HG02852 (cell line): Measurements from ENCODE around the gene RFTN2.
"Not testable (repeated sequence)": the region's sequence is repeated elsewhere in the genome, so short reads cannot be mapped to it uniquely, and the experiment has no call there.

ENCODE experiments used
- ATAC-seq: cut with Tn5 transposase; IDR thresholded peaks from one replicate; pipeline ENCODE4 v1.9.1; 2021; ENCODE audit warnings: mild to moderate bottlenecking, moderate library complexity; ENCODE audit not compliant: unreplicated experiment

The RFTN2 gene, protein sequence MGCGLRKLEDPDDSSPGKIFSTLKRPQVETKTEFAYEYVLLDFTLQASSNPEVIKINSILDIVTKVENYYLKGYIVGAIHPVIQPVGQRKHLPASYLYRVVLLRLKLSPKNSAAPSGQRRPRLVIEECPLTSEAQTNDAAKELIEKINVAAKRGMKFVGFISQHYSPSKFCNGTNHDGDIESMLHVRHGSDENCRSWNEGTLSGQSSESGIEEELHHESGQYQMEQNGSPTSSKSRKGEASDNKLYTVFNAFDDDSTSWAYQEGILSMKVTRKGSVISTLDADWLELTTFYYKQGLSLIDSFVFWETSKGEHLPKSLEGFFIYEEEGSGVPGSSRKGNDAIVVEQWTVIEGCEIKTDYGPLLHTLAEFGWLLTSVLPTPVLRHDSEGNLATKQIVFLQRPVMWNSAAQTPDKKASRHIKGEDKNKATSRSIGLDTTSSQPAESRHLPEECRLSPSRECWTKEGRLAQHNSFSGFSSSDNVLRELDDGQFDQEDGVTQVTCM

DNA sequence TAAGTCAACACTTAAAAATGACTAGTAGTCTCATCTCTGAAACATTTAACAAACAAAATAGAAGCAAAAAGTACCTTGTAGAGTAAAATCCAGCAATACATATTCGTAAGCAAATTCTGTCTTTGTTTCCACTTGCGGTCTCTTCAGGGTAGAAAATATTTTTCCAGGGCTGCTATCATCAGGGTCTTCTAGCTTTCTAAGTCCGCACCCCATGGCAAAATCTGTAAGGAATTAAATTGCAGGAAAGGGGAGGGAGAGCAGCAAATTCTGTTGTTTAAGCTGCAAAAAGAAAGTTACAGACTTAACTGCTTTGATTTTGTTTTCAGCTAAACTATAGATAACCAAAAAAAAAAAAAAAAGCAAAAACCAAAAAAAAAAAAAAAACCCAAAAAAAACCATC, at the start of gene RFTN2:
Gene RFTN2 (minus strand): TSS at position 342 of the 400 bp plus-strand sequence. CDS start 129 bp downstream, at position 213.
- no peak for ATAC-seq

DNA sequence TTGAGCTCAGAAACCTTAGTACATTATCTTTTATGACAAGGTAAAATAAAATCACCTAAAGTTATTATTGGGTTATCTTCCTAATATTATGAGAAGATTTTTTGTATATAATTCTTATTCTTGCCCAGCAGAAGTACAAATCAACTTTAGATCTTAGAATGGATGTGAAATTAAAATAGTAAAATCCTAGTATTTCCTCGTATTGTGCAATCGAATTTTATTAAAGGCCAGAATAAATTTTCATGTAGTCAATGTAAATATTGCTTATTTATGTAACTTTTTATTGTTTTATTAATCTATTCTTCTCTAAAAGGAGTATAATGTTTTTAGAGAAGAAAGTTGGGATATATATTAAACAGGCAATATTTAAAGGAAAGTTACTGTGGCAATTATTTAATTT, 42.5 kb upstream of the RFTN2 start:
- ATAC-seq = no peak

DNA sequence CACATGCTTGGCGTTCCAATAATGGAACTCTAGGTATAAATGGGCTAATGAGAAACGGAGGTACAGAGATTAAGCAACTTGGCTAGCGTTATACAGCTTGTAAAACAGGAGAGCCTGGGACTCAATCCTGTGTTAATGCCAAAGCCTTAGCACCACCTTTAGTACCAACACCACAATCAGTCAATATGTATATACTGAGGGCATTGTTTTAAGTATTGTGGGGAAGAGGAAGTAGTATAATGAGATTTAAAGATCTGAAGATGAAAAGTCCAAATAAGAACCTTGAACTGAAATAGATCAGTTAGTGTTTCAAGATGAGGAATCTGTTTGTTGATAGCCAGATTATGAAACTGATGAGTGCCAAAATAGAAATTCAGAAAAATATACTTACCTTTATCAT, 37.9 kb upstream of the RFTN2 start:
- ATAC-seq = no peak

DNA sequence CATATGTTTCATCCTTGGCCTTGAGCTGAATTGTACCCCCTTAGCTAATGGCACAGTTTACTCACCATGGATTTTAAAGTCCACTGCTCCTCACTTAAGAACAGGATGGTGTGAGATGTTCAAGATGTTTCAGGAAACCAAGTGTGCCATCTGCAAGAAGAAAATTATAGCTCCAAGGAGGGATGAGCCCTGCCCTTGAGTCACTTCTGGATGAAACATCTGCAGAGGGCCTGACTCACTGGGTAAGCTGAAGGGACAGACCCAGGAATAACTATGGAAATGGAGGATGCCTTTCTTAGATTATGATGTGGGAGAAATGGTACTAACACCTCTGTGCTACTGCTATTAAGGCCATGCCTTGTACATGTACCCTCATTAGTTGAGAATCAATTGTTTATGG, 36.2 kb upstream of the RFTN2 start:
- ATAC-seq = no peak

DNA sequence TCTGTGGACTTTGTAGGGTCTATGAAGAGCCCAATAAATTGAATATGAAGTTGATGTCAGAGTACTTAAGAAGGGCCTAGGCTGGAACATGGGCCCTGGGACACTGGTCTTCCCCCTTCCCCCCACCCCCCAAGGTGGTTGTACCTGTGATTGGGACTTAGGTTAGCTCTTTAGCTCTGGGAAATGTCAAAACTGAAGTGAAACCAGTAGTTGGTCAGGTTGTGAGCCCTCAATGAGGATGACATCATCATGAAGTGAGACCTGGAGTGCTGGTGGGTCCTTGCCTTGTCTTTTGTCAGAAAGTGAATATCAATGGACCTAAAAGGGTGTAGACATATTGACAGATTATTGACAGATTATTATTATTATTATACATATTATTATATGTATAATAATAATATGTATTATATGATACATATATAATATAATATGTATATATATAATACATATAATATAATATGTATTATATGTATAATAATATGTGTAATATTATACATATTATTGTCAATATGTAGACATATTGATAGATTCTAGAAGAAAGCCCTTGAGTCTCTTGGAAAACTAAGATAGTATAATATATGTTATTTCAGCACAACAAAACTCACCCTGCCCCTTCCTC, 35.1 kb upstream of the RFTN2 start:
- ATAC-seq = peak; percentile 80

DNA sequence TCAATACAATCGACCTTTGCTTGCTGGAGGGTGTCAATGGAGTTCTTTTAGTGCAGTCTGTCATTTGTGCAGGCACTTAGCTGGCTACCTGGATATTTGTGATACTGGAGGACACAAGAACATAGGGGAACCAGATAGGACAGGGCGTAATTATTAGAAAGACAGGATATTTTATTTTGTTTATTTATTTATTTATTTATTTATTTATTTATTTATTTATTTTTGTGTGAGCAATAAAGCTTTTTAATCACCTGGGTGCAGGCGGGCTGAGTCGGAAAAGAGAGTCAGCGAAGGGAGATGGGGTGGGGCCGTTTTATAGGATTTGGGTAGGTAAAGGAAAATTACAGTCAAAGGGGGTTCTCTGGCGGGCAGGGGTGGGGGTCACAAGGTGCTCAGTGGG, 33.8 kb upstream of the RFTN2 start:
- not testable (repeated sequence) for ATAC-seq

DNA sequence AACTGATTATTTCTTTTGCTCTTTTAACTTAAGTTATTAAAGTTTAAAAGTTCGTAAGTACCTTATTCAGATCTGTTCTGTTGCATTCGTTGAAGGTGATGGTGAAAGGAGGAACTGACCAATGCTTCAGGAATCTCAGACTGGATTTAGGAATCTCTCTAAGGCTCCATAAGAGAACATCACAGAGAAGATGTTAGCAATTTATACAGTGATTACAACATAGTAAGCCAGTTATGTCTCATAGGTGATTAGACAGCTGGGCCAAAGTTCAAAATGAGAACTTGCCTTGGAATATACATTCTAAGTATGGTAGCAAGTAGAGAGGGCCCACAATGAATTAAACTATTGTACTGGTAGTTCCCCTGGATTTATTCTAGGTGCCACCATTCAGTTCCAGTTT, 32.9 kb upstream of the RFTN2 start:
- ATAC-seq = no peak

DNA sequence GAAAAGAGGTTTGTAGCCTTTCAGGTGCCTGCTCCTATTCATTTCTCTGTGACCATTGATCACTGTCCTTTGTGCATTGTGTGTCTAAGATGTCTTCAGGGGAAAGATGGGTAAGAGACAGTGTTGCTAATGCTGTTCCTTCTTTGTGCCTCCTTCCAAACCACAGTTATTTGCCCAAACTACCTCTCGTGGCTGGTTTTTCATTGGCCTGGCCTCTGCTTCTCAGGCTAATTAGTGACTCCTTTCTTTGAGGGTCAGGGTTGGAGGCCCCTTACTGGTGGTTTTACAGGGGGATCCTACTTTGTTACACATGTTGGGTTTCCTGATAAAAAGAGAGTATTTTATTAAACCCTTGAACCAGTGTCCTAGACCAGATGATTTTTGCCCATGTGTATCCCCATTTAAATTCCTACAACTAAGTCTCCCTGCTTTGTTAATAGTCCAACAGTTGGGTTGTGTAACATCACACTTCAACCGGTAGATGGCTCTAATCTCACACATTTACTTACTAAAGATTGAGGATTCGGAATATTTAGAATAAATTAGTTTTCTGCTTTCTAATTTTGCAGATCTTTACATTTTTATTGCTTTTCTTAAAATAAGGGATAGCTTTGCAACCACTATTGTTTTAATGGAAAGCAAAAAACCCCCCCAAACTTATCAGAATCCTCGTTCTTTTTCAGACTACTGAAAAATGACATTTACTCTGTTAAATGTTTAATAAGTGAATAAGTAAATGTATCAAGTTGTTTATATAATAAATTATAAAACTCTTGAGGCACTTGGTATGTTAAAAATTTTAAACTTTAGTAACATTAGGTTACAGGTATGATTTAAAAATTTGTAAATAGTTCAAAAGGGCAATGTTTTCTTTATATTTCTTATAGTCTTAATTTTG, 32.2 kb upstream of the RFTN2 start:
- no peak for ATAC-seq

DNA sequence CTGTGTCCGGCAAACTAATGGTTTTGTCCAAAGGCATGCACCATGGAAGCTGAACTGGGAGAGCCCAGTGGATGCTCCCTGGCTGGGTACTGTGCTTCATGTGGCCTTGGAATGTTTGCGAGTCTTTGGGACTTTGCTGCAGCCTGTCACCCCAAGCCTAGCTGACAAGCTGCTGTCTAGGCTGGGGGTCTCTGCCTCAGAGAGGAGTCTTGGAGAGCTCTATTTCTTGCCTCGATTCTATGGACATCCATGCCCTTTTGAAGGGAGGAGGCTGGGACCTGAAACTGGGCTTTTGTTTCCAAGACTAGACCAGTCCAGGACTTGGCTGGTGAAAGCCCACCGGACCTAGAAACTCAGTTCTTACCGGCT, 31.4 kb upstream of the RFTN2 start:
- no peak for ATAC-seq

DNA sequence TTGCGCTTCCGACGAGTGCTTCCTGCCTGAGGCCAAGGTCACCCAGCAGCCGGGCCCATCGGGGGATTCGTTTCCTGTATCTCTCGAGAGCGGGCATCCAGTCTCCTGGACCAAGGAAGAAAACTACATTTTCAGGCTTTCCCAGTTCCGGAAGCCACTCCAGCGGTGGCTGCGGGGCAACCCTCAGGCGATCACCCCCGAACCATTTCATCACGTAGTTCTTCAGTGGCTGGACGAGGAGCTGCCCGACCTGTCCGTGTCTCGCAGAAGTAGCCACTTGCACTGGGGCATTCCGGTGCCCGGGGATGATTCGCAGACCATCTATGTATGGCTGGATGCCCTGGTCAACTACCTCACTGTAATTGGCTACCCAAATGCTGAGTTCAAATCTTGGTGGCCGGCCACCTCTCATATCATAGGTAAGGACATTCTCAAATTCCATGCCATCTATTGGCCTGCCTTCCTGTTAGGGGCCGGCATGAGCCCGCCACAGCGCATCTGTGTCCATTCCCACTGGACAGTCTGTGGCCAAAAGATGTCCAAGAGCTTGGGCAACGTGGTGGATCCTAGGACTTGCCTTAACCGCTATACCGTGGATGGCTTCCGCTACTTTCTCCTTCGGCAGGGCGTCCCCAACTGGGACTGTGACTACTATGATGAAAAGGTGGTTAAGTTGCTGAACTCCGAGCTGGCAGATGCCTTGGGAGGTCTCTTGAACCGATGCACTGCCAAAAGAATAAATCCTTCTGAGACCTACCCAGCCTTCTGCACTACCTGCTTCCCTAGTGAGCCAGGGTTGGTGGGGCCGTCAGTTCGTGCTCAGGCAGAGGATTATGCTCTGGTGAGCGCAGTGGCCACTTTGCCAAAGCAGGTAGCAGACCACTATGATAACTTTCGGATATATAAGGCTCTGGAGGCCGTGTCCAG, 30.8 kb upstream of the RFTN2 start:
- no peak for ATAC-seq

DNA sequence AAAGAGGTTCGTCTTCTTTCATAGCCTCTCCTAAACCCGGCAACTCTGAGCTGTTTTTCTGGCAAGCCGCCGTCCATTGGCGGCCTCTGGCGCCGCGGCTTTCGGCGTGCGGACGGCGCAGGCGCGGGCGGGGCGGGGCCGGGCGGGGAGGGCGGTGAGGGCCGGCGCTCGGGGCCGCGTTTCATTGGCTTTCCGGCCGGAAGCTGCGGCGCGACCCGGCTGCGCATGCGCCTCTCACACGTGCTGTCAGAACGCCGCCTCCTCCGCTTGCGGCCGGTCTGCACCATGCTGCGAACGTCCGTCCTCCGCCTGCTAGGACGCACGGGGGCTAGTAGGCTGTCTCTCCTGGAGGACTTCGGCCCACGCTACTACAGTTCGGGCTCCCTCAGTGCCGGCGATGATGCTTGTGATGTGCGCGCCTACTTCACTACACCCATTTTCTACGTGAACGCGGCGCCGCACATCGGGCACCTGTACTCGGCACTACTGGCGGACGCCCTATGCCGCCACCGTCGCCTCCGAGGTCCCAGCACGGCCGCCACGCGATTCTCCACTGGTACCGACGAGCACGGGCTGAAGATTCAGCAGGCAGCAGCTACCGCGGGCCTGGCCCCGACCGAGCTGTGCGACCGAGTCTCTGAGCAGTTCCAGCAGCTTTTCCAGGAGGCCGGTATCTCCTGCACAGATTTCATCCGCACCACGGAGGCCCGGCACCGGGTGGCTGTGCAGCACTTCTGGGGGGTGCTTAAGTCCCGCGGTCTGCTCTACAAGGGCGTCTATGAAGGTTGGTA, 29.9 kb upstream of the RFTN2 start, which contains the start of gene MARS2:
Gene MARS2 (plus strand): TSS at position 249 of the 791 bp plus-strand sequence. CDS start 37 bp downstream, at position 286.
- ATAC-seq = peak; percentile 85

DNA sequence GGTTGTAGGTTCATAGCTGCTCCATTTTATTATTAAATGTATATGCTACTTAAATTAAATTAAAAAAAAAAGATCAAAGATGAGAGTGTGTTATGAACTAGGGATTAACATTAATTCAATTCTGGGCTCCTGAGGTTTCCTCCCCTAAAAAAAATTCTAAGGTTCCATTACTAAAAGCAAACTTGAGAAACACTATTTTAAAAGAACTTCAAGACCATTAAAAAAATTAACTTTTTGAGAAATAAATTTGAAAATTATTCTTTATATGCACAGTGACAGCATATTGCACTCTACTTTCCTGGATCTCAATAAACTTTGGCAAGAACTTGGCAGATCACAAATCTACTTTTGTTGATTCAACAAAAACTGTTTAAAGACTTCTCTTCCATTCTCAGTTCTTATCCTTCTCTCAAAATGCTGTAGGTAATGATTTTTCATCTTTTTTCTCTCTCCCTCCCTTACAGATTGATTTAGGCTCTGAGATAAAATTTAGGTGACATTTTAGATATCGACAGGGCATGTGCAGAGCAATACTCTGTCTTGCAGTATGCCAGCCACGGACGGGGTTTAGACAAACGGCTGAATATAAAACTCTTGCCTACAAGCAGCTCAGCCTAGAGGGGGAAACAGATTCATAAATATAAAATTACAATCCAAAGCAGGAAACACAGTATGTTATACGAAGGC, 29.2 kb upstream of the RFTN2 start:
- ATAC-seq = peak; percentile 38

DNA sequence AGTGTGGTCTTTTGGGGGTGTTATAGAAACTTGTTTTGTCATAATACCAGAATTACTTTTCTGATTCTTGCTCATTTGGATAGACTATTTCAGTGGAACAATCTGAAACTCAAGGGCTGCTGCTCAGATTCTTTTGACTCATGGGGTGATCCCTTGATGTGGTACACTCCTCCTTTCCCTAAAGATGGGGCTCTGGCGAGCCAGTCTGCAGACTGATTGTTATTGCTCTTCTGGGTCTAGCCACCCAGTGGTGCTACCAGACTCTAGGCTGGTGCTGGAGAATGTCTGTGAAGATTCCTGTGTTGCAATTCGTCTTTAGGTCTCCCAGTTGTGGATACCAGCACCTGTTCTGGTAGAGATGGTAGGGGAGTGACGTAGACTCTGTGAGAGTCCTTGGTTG, 25.6 kb upstream of the RFTN2 start:
- ATAC-seq = no peak

DNA sequence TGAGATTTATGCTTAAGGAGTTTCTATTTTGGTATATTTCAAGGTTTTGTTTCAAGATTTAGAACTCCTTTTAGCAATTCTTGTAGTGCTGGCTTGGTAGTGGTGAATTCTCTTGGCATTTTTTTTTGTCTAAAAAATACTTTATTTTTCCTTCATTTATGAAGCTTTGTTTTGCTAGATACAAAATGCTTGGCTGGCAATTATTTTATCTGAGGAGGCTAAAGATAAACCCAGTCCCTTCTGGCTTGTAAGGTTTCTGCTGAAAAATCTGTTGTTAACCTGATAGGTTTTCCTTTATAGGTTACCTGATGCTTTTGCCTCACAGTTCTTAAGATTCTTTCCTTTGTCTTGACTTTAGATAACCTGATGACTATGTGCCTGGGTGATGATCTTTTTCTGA, 24.3 kb upstream of the RFTN2 start:
- not testable (repeated sequence) for ATAC-seq

DNA sequence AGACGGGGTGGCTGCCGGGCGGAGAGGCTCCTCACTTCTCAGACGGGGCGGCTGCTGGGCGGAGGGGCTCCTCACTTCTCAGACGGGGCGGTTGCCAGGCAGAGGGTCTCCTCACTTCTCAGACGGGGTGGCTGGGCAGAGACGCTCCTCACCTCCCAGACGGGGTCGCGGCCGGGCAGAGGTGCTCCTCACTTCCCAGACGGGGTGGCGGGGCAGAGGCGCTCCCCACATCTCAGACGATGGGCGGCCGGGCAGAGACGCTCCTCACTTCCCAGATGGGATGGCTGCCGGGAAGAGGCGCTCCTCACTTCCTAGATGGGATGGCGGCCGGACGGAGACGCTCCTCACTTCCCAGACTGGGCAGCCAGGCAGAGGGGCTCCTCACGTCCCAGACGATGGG, 21.2 kb upstream of the RFTN2 start:
- ATAC-seq = not testable (repeated sequence)

DNA sequence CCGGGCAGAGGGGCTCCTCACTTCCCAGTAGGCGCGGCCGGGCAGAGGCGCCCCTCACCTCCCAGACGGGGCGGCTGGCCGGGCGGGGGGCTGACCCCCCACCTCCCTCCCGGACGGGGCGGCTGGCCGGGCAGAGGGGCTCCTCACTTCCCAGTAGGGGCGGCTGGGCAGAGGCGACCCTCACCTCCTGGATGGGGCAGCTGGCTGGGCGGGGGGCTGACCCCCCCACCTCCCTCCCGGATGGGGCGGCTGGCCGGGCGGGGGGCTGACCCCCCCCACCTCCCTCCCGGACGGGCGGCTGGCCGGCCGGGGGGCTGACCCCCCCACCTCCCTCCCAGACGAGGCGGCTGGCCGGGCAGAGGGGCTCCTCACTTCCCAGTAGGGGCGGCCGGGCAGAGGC, 20.6 kb upstream of the RFTN2 start:
- not testable (repeated sequence) for ATAC-seq

DNA sequence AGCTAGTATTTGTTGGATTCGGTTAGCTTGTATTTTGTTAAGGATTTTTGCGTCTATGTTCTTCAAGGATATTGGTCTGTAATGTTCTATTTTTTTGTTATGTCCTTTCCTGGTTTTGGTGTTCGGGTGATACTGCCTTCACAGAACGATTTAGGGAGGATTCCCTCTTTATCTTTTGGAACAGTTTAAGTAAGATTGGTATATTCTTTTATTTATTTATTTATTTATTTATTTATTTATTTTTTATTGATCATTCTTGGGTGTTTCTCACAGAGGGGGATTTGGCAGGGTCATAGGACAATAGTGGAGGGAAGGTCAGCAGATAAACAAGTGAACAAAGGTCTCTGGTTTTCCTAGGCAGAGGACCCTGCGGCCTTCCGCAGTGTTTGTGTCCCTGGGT, 19.8 kb upstream of the RFTN2 start:
- ATAC-seq = not testable (repeated sequence)

DNA sequence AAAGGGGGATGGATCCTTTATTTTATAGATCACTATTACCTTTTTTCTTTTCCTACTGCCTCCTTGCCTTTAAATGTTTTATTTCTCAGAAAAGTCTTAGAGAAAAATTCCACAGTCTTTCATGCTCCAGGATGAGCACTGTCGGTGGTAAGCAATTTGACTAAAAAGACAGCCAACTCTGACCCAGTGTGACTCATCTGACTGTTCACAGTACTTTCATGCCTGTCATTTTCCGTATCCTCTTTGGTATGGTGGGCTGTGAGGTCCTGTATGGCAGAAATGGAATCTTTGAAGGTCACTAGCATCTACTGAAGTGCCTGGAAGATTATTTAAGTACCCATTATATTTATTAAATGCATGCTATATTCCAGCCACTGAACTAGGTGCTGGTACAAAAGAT, 2.1 kb upstream of the RFTN2 start:
- no peak for ATAC-seq

DNA sequence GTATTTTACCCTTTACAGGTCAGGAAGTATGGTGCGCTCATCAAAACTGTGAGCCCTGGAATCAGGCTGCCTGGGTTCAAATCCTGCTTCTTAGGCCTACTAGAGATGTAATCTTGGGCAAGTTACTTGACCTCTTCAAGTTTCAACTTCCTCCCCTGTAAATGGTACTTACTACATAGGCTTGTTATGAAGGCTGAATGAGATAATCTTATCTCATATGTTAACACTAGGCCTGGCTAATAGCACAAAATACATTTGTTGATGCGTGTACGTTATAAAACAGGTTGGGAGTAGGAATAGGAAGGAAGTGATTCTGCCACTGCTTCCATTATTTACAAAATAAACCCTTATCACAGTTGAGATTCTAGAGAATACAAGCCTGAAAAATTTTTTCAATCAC, 1.7 kb upstream of the RFTN2 start:
- no peak for ATAC-seq
